Pancreas (tissue), 10 donors: Measurements from ENCODE around the gene PGM5. TPM values are rescaled to one million over a fixed set of nuclear protein-coding genes. Genes with fewer than 3 reads are reported as not detected.
"Not testable (repeated sequence)": the region's sequence is repeated elsewhere in the genome, so short reads cannot be mapped to it uniquely, and the experiment has no call there.

Experiments
- ATAC-seq, 4 donors: fragments of 200-7000 bp; cut with Tn5 transposase; one replicate each; pipeline versions ENCODE4 v1.8.0 to v1.9.1; 2020; ENCODE audit warnings: mild to moderate bottlenecking in 4 of 4, moderate library complexity in 4 of 4
- DNase-seq, 6 donors: peaks; one replicate each; pipeline ENCODE4 v3.0.0-alpha.2; 2020
- FAIRE-seq: peaks from 2 replicates; lab custom pipeline; 2012; peaks lifted over from hg19 to GRCh38; lab: Jason Lieb, UNC
- H3K27ac ChIP-seq, 4 donors: fragments of 200-600 bp; sonication (generic); 1 replicate in 3 of 4; 2 replicates in 1 of 4; pipeline versions ENCODE4 v1.5.0 to v1.8.0; 2020
- H3K27me3 ChIP-seq, 4 donors: fragments of 200-600 bp; one replicate each; pipeline ENCODE4 v1.8.0; 2021
- H3K36me3 ChIP-seq, 3 donors: fragments of 200-600 bp; sonication (generic) in 1 of 3; one replicate each; pipeline versions ENCODE4 v1.5.0 to v1.8.0; 2020 to 2021
- H3K4me1 ChIP-seq, 3 donors: fragments of 200-600 bp; one replicate each; pipeline ENCODE4 v1.8.0; 2021
- H3K4me3 ChIP-seq, 4 donors: fragments of 200-600 bp; sonication (generic) in 2 of 4; one replicate each; pipeline versions ENCODE4 v1.5.0 to v1.8.0; 2020 to 2021
- H3K9me3 ChIP-seq, 4 donors: fragments of 200-600 bp; one replicate each; pipeline ENCODE4 v1.8.0; 2021
- CTCF ChIP-seq, 4 donors: fragments of 200-600 bp; sonication (generic) in 3 of 4; IDR thresholded peaks; one replicate each; pipeline versions ENCODE4 v1.5.0 to v1.8.0; 2021; ENCODE audit warnings: antibody characterized with exemption in 4 of 4
- WGBS, 2 donors: extraction: QIAGEN DNeasy Blood & Tissue Kit; methylation state at CpG; one replicate each; pipeline ENCODE4 v1.1.7; 2013; 5-methylcytosine and 5-hydroxymethylcytosine counted together
- intact Hi-C, 3 donors: fragments of 100-400 bp; cut with DNase I; formaldehyde crosslinking; loops; one replicate each; pipeline versions ENCODE4 v1.11.1 to v1.14.2; 2022
- polyA plus RNA-seq, 2 donors: library from polyadenylated mRNA; stranded (reverse); fragments of 200-250 nt; gene quantifications; one replicate each; pipeline ENCODE4 v1.2.3, GENCODE V29; 2013
- total RNA-seq, 6 donors: library from RNA; stranded (reverse); fragmentation: NEBNext Ultra II Directional in 4 of 6; extraction: Animal tissue kit (Norgen Biotek cat#: 25700) in 4 of 6; gene quantifications; one replicate each; pipeline versions ENCODE4 v1.2.1 to v1.2.4, GENCODE V29; 2021 to 2023
- donor health status: healthy with polysubstance abuse.
- donor health status: DM: no; HTN: no; CAD: no; lungs with moderate emphysema.
- donor health status: DM: no; HTN: no; CAD: no.
- donor health status: control.
- donor health status: control.
- donor health status: Bipolar disorder and iron deficiency.
- donor health status: DM: yes; HTN: yes; CAD: no.
- donor health status: DM: no; HTN: no; CAD: no.
- donor health status: DM: no; HTN: no; CAD: no.
- donor health status: DM: yes; HTN: yes; CAD: no.

PGM5 gene
- total and polyA plus RNA-seq, 8 donors, result 1.9 to 4.6 (median 2.3) TPM

- H3K4me3 ChIP-seq, H3K9me3 ChIP-seq, H3K36me3 ChIP-seq, intact Hi-C loops, H3K27me3 ChIP-seq, H3K27ac ChIP-seq, H3K4me1 ChIP-seq, FAIRE-seq, DNase-seq, ATAC-seq: not testable (repeated sequence)
- WGBS, 2 donors, result 63 to 67% methylated on average over 4 of the region's 10 CpGs
Measured at GRCh38 chr9:68336639-68337339, 19.6 kb upstream of the PGM5 start.

GRCh38 chr9:68338000-68338399 lies 18.4 kb upstream of the PGM5 start:
- not testable (repeated sequence) for FAIRE-seq
- 69 to 75% methylated on average over 7 of the region's 7 CpGs for WGBS, 2 donors

GRCh38 chr9:68342265-68343025 lies 14.0 kb upstream of the PGM5 start:
- FAIRE-seq, intact Hi-C loops, H3K27me3 ChIP-seq, H3K27ac ChIP-seq, H3K4me3 ChIP-seq, H3K36me3 ChIP-seq, H3K4me1 ChIP-seq, DNase-seq, H3K9me3 ChIP-seq: not testable (repeated sequence)
- TF ChIP-seq CTCF (IDR thresholded peaks at IDR 0.05), result peak in 1 of 4 donors; percentile 18
- WGBS, 2 donors, result 5 to 11% methylated on average over 3 to 5 of the region's 10 CpGs
- peak; percentile 81 to 99 (median 97) for ATAC-seq

More at GRCh38 chr9:68338000-68338399, 18.4 kb upstream of the PGM5 start:
- ATAC-seq, H3K4me1 ChIP-seq, H3K36me3 ChIP-seq, H3K9me3 ChIP-seq, H3K27me3 ChIP-seq, intact Hi-C loops, H3K27ac ChIP-seq, H3K4me3 ChIP-seq: not testable (repeated sequence)
- peak in 1 of 6 donors; percentile 55 for DNase-seq

GRCh38 chr9:68343242-68343641 lies 13.2 kb upstream of the PGM5 start:
- H3K4me3 ChIP-seq, H3K27ac ChIP-seq, DNase-seq, ATAC-seq, intact Hi-C loops, H3K9me3 ChIP-seq, H3K4me1 ChIP-seq, H3K36me3 ChIP-seq, FAIRE-seq, H3K27me3 ChIP-seq: not testable (repeated sequence)
- 61 to 73% methylated on average over 3 of the region's 4 CpGs for WGBS, 2 donors

- not testable (repeated sequence) for FAIRE-seq, DNase-seq
- WGBS, 2 donors, result 56 to 59% methylated on average over 3 of the region's 4 CpGs
Measured at GRCh38 chr9:68343992-68344391, 12.4 kb upstream of the PGM5 start.

GRCh38 chr9:68351689-68352088 lies 4.7 kb upstream of the PGM5 start:
- H3K27ac ChIP-seq, H3K36me3 ChIP-seq, FAIRE-seq, H3K9me3 ChIP-seq, DNase-seq, intact Hi-C loops, H3K27me3 ChIP-seq, H3K4me3 ChIP-seq, H3K4me1 ChIP-seq, ATAC-seq: not testable (repeated sequence)
- 64 to 66% methylated on average over 4 of the region's 4 CpGs for WGBS, 2 donors

More at GRCh38 chr9:68343992-68344391, 12.4 kb upstream of the PGM5 start:
- H3K27ac ChIP-seq, H3K36me3 ChIP-seq, H3K27me3 ChIP-seq, H3K9me3 ChIP-seq, H3K4me1 ChIP-seq, ATAC-seq, intact Hi-C loops, H3K4me3 ChIP-seq: not testable (repeated sequence)

- 14 to 26% methylated on average over 5 of the region's 5 CpGs for whole genome bisulfite sequencing, 2 donors
- H3K27me3 ChIP-seq, DNase-seq, H3K4me1 ChIP-seq, H3K36me3 ChIP-seq, FAIRE-seq, H3K9me3 ChIP-seq, H3K27ac ChIP-seq, intact Hi-C loops: not testable (repeated sequence)
- H3K4me3 ChIP-seq, result peak overlapping the region in 1 of 4 donors; percentile 45
- ATAC-seq, result peak; percentile 23 to 43 (median 30)
Measured at GRCh38 chr9:68355993-68356379, 425 bp upstream of the PGM5 start.

- intact Hi-C loops, H3K9me3 ChIP-seq, H3K27ac ChIP-seq, H3K4me1 ChIP-seq, H3K36me3 ChIP-seq, H3K27me3 ChIP-seq, FAIRE-seq: not testable (repeated sequence)
- DNase-seq, result peak in 2 of 6 donors; percentile 59 to 62
- peak in 3 of 4 donors; percentile 21 to 27 (median 21) for ATAC-seq
- peak overlapping the region; percentile 21 to 54 (median 39) for H3K4me3 ChIP-seq
- 14 to 15% methylated on average over 24 to 53 of the region's 57 CpGs for WGBS, 2 donors
Measured at GRCh38 chr9:68357119-68357714, 806 bp downstream of the PGM5 start.

GRCh38 chr9:68366933-68367547 lies 10.6 kb downstream of the PGM5 start:
- H3K4me3 ChIP-seq, H3K36me3 ChIP-seq, H3K9me3 ChIP-seq, FAIRE-seq, H3K27me3 ChIP-seq, DNase-seq, H3K4me1 ChIP-seq, H3K27ac ChIP-seq, intact Hi-C loops: not testable (repeated sequence)
- WGBS, 2 donors, result 15 to 33% methylated on average over 7 to 10 of the region's 10 CpGs
- peak in 3 of 4 donors; percentile 70 to 81 (median 78) for ATAC-seq

- 85 to 86% methylated on average over 4 of the region's 4 CpGs for WGBS, 2 donors
- H3K27ac ChIP-seq, ATAC-seq, DNase-seq, H3K4me1 ChIP-seq, FAIRE-seq, H3K27me3 ChIP-seq, H3K4me3 ChIP-seq, intact Hi-C loops, H3K36me3 ChIP-seq, H3K9me3 ChIP-seq: not testable (repeated sequence)
Measured at GRCh38 chr9:68375789-68376188, 19.4 kb downstream of the PGM5 start.
